Mesenchymal stem cell (in vitro differentiated cells and primary cell): ENCODE data around the gene WAC.
"Not testable (repeated sequence)": the region's sequence is repeated elsewhere in the genome, so short reads cannot be mapped to it uniquely, and the experiment has no call there.

Source experiments
- DNase-seq: peaks from one replicate; pipeline ENCODE4 v3.0.0-alpha.2; 2013
- H2AFZ ChIP-seq: one replicate; pipeline ENCODE4 v1.6.1; 2013; ENCODE audit warnings: low read depth, mild to moderate bottlenecking, control low read depth, inconsistent platforms, low read length, moderate library complexity
- H2AK5ac ChIP-seq: 2 replicates; pipeline ENCODE4 v1.6.1; 2013; ENCODE audit warnings: low read length, moderate library complexity, mild to moderate bottlenecking, inconsistent platforms; ENCODE audit not compliant: severe bottlenecking
- H2BK120ac ChIP-seq: one replicate; pipeline ENCODE4 v1.6.1; 2013; ENCODE audit warnings: low read depth, mild to moderate bottlenecking, inconsistent platforms, low read length, moderate library complexity
- H2BK12ac ChIP-seq, 2 experiments: one replicate each; pipeline ENCODE4 v1.6.1; 2013; ENCODE audit warnings: inconsistent platforms in 2 of 2, low read length in 2 of 2, mild to moderate bottlenecking in 2 of 2, moderate library complexity in 2 of 2, control low read depth in 1 of 2
- H2BK15ac ChIP-seq: one replicate; pipeline ENCODE4 v1.6.1; 2013; ENCODE audit warnings: mild to moderate bottlenecking, low read depth, inconsistent platforms; ENCODE audit not compliant: poor library complexity, severe bottlenecking
- H2BK5ac ChIP-seq: 2 replicates; pipeline ENCODE4 v1.6.1; 2013; ENCODE audit warnings: low read depth, mild to moderate bottlenecking, low read length, control low read depth, inconsistent platforms; ENCODE audit not compliant: poor library complexity, severe bottlenecking
- H3K14ac ChIP-seq, 2 experiments: one replicate each; pipeline ENCODE4 v1.6.1; 2013; ENCODE audit warnings: inconsistent platforms in 2 of 2, low read length in 2 of 2, control low read depth in 1 of 2, mild to moderate bottlenecking in 1 of 2, moderate library complexity in 1 of 2
- H3K18ac ChIP-seq, 2 experiments: one replicate each; pipeline ENCODE4 v1.6.1; 2013; ENCODE audit warnings: inconsistent platforms in 2 of 2, low read length in 2 of 2, control low read depth in 1 of 2, low read depth in 1 of 2, mild to moderate bottlenecking in 1 of 2
- H3K23ac ChIP-seq, 2 experiments: one replicate each; pipeline ENCODE4 v1.6.1; 2013; ENCODE audit warnings: inconsistent platforms in 2 of 2, low read length in 2 of 2, mild to moderate bottlenecking in 2 of 2, moderate library complexity in 2 of 2, control low read depth in 1 of 2
- H3K27ac ChIP-seq: 2 replicates; pipeline ENCODE4 v1.5.1; 2013; ENCODE audit warnings: mild to moderate bottlenecking, moderate library complexity, low read length, control low read depth, inconsistent platforms; ENCODE audit not compliant: poor library complexity, severe bottlenecking
- H3K27me3 ChIP-seq, 2 experiments: 2 replicates each; pipeline versions ENCODE4 v1.6.1 to v1.7.0; 2013; ENCODE audit warnings: low read length in 2 of 2, mild to moderate bottlenecking in 2 of 2, moderate library complexity in 2 of 2, control low read depth in 1 of 2, inconsistent platforms in 1 of 2; ENCODE audit not compliant: control insufficient read depth in 1 of 2, insufficient read depth in 1 of 2
- H3K36me3 ChIP-seq, 2 experiments: 2 replicates each; pipeline versions ENCODE4 v1.6.1 to v1.7.0; 2013; ENCODE audit warnings: low read length in 2 of 2, control low read depth in 1 of 2, inconsistent platforms in 1 of 2, low read depth in 1 of 2, mild to moderate bottlenecking in 1 of 2; ENCODE audit not compliant: insufficient read depth in 2 of 2, control insufficient read depth in 1 of 2
- H3K4ac ChIP-seq, 2 experiments: one replicate each; pipeline ENCODE4 v1.6.1; 2013; ENCODE audit warnings: inconsistent platforms in 2 of 2, low read length in 2 of 2, mild to moderate bottlenecking in 2 of 2, moderate library complexity in 2 of 2, control low read depth in 1 of 2, low read depth in 1 of 2
- H3K4me1 ChIP-seq: 2 replicates; pipeline ENCODE4 v1.6.1; 2013; ENCODE audit warnings: low read depth, low read length, control low read depth; ENCODE audit not compliant: control insufficient read depth, insufficient read depth
- H3K4me2 ChIP-seq: 2 replicates; pipeline ENCODE4 v1.6.1; 2013; ENCODE audit warnings: low read length, mild to moderate bottlenecking, inconsistent platforms; ENCODE audit not compliant: poor library complexity, severe bottlenecking
- H3K4me3 ChIP-seq, 2 experiments: 2 replicates each; pipeline versions ENCODE4 v1.5.1 to v1.7.0; 2013; ENCODE audit warnings: low read length in 2 of 2, mild to moderate bottlenecking in 2 of 2, control low read depth in 1 of 2, low read depth in 1 of 2; ENCODE audit not compliant: insufficient read depth in 1 of 2
- H3K79me1 ChIP-seq: replicated peaks from 2 replicates; pipeline ENCODE4 v1.6.1; 2013; ENCODE audit warnings: mild to moderate bottlenecking, control low read depth, low read length, inconsistent platforms; ENCODE audit not compliant: poor library complexity, severe bottlenecking
- H3K9ac ChIP-seq: 2 replicates; pipeline ENCODE4 v1.7.0; 2013; ENCODE audit warnings: mild to moderate bottlenecking, low read length, moderate library complexity
- H3K9me3 ChIP-seq: 2 replicates; pipeline ENCODE4 v1.7.0; 2013; ENCODE audit warnings: mild to moderate bottlenecking, low read length; ENCODE audit not compliant: control insufficient read depth
- H4K8ac ChIP-seq: one replicate; pipeline ENCODE4 v1.6.1; 2013; ENCODE audit warnings: inconsistent platforms, mild to moderate bottlenecking, low read length, moderate library complexity
- H4K91ac ChIP-seq: one replicate; pipeline ENCODE4 v1.6.1; 2013; ENCODE audit warnings: mild to moderate bottlenecking, low read length, inconsistent platforms
- WGBS: methylation state at CpG from one replicate; pipeline ENCODE4 v1.1.7; 2013; ENCODE audit warnings: mixed read lengths; 5-methylcytosine and 5-hydroxymethylcytosine counted together

The WAC gene

GRCh38 chr10:28569506-28570159 lies 36.7 kb downstream of the WAC start:
- H3K36me3 ChIP-seq, result peaks cover 18 to 54% of the 10 kb centered on the region in 2 experiments
- WGBS, result 71% methylated on average over 2 of the region's 3 CpGs

DNA sequence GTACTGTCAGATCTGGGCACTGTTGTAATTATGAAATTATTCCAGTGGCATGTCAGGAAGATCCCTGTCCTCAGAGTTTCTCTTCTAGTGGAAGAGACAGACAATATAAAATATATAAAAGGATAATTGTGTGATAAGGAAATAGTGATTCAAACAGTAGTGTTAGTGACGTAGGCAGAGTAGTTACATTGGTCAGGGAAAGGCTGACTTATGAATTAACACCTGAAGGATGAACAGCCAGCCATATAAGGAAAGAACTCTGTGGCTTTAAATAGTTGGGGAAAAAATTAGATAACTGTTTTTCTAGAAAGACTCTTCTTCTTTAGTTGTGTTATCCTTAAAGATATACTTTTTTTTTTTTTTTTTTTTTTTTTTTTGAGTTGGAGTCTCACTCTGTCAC lies 37.7 kb downstream of the WAC start:
- H4K91ac ChIP-seq, result no peak overlapping the region
- no peak overlapping the region for H2BK12ac ChIP-seq
- no peaks in the 10 kb centered on the region for H3K27me3 ChIP-seq
- no peak overlapping the region for H2BK5ac ChIP-seq
- no peaks in the 10 kb centered on the region for H3K79me1 ChIP-seq
- H3K14ac ChIP-seq, result no peak overlapping the region
- no peak overlapping the region for H2BK15ac ChIP-seq
- H3K4me1 ChIP-seq, result peaks cover 4% of the 10 kb centered on the region
- no peak overlapping the region for H3K23ac ChIP-seq
- no peak overlapping the region for H3K4me3 ChIP-seq
- H2AK5ac ChIP-seq, result no peak overlapping the region
- no peak overlapping the region for H4K8ac ChIP-seq
- no peak overlapping the region for H3K4ac ChIP-seq
- no peaks in the 10 kb centered on the region for H3K9me3 ChIP-seq
- no peak overlapping the region for H3K4me2 ChIP-seq
- H3K36me3 ChIP-seq, result peaks cover 18 to 54% of the 10 kb centered on the region in 2 experiments
- H3K27ac ChIP-seq, result no peak overlapping the region
- no peak overlapping the region for H3K18ac ChIP-seq
- no peak for DNase-seq
- H3K9ac ChIP-seq, result no peak overlapping the region
- no peak overlapping the region for H2BK120ac ChIP-seq
- no peak overlapping the region for H2AFZ ChIP-seq
- WGBS, result 100% methylated on average over 1 of the region's 1 CpG

More at GRCh38 chr10:28569506-28570159, 36.7 kb downstream of the WAC start:
- no peak overlapping the region for H2BK15ac ChIP-seq
- no peaks in the 10 kb centered on the region for H3K79me1 ChIP-seq
- H3K4me1 ChIP-seq, result peaks cover 4% of the 10 kb centered on the region
- no peaks in the 10 kb centered on the region for H3K9me3 ChIP-seq
- H2BK12ac ChIP-seq, result no peak overlapping the region
- H2AK5ac ChIP-seq, result no peak overlapping the region
- H2BK5ac ChIP-seq, result no peak overlapping the region
- H2BK120ac ChIP-seq, result no peak overlapping the region
- peak; percentile 64 for DNase-seq
- H4K91ac ChIP-seq, result no peak overlapping the region
- no peak overlapping the region for H3K4me2 ChIP-seq
- H3K14ac ChIP-seq, result no peak overlapping the region
- no peak overlapping the region for H4K8ac ChIP-seq
- no peak overlapping the region for H3K18ac ChIP-seq
- no peak overlapping the region for H3K23ac ChIP-seq
- H3K27ac ChIP-seq, result no peak overlapping the region
- no peak overlapping the region for H3K4me3 ChIP-seq
- H3K27me3 ChIP-seq, result no peaks in the 10 kb centered on the region
- peak overlapping the region; percentile 10 for H3K9ac ChIP-seq
- H3K4ac ChIP-seq, result no peak overlapping the region
- H2AFZ ChIP-seq, result no peak overlapping the region

GRCh38 chr10:28571265-28571664 lies 38.3 kb downstream of the WAC start:
- no peak overlapping the region for H2BK12ac ChIP-seq
- H4K91ac ChIP-seq, result no peak overlapping the region
- H3K27ac ChIP-seq, result no peak overlapping the region
- H3K4me3 ChIP-seq, result no peak overlapping the region
- DNase-seq, result no peak
- no peaks in the 10 kb centered on the region for H3K79me1 ChIP-seq
- no peak overlapping the region for H3K4me2 ChIP-seq
- no peak overlapping the region for H2AFZ ChIP-seq
- peaks cover 4% of the 10 kb centered on the region for H3K4me1 ChIP-seq
- no peak overlapping the region for H3K18ac ChIP-seq
- no peak overlapping the region for H3K14ac ChIP-seq
- H3K9me3 ChIP-seq, result no peaks in the 10 kb centered on the region
- 100% methylated on average over 4 of the region's 6 CpGs for WGBS
- no peak overlapping the region for H3K9ac ChIP-seq
- no peak overlapping the region for H3K4ac ChIP-seq
- no peak overlapping the region for H2BK120ac ChIP-seq
- H2BK15ac ChIP-seq, result no peak overlapping the region
- H4K8ac ChIP-seq, result no peak overlapping the region
- peaks cover 18 to 58% of the 10 kb centered on the region in 2 experiments for H3K36me3 ChIP-seq
- H2BK5ac ChIP-seq, result no peak overlapping the region
- H3K27me3 ChIP-seq, result no peaks in the 10 kb centered on the region
- H3K23ac ChIP-seq, result no peak overlapping the region
- no peak overlapping the region for H2AK5ac ChIP-seq

DNA sequence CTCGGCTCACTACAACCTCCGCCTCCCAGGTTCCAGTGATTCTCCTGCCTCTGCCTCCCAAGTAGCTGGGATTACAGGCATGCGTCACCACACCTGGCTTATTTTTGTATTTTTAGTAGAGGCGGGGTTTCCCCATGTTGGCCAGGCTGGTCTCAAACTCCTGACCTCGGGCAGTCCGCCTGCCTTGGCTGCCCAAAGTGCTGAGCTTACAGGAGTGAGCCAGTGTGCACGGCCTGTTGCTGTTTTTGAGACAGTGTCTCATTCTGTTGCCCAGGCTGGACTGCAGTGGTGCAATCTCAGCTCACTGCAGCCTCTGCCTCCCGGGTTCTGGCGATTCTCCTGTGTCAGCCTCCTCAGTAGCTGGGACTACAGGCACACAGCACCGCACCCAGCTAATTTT lies 41.3 kb downstream of the WAC start:
- not testable (repeated sequence) for H3K14ac ChIP-seq, DNase-seq, H2BK12ac ChIP-seq, H3K4me3 ChIP-seq, H2BK15ac ChIP-seq, H3K23ac ChIP-seq, H3K9me3 ChIP-seq, H4K8ac ChIP-seq, H3K27ac ChIP-seq, H3K27me3 ChIP-seq, H3K4me1 ChIP-seq, H3K9ac ChIP-seq, H2BK5ac ChIP-seq, H3K18ac ChIP-seq, H2AFZ ChIP-seq, H3K4me2 ChIP-seq, H2AK5ac ChIP-seq, H3K4ac ChIP-seq, H2BK120ac ChIP-seq, H3K79me1 ChIP-seq, H4K91ac ChIP-seq
- 95% methylated on average over 10 of the region's 10 CpGs for WGBS
- H3K36me3 ChIP-seq, result peaks cover 9 to 66% of the 10 kb centered on the region in 2 experiments
